Vagina (tissue), 2 donors: Measurements from ENCODE around the gene PFN4.
"Not testable (repeated sequence)": the region's sequence is repeated elsewhere in the genome, so short reads cannot be mapped to it uniquely, and the experiment has no call there.

ENCODE experiments used
- POLR2A ChIP-seq, 2 donors: fragments of 450-650 bp; IDR thresholded peaks; one replicate each; pipeline ENCODE4 v1.6.1; 2017; ENCODE audit warnings: antibody characterized with exemption in 2 of 2, mild to moderate bottlenecking in 2 of 2, moderate library complexity in 2 of 2
- POLR2AphosphoS5 ChIP-seq, 2 donors: sonication (generic); formaldehyde crosslinking; IDR thresholded peaks; one replicate each; pipeline ENCODE4 v1.9.0; 2017; ENCODE audit warnings: antibody characterized with exemption in 2 of 2, mild to moderate bottlenecking in 2 of 2, low read depth in 1 of 2; ENCODE audit not compliant: insufficient read depth in 1 of 2
- TF ChIP-seq, protein P1 (sequence below), 3 experiments: fragments of 450-650 bp in 2 of 3; fragments of 200-600 bp in 1 of 3; sonication (generic) in 1 of 3; IDR thresholded peaks; one replicate each; pipeline ENCODE4 v1.5.1; 2017 to 2019; ENCODE audit warnings: antibody characterized with exemption in 3 of 3, mild to moderate bottlenecking in 2 of 3, moderate library complexity in 2 of 3

- TF ChIP-seq, protein P1, sequence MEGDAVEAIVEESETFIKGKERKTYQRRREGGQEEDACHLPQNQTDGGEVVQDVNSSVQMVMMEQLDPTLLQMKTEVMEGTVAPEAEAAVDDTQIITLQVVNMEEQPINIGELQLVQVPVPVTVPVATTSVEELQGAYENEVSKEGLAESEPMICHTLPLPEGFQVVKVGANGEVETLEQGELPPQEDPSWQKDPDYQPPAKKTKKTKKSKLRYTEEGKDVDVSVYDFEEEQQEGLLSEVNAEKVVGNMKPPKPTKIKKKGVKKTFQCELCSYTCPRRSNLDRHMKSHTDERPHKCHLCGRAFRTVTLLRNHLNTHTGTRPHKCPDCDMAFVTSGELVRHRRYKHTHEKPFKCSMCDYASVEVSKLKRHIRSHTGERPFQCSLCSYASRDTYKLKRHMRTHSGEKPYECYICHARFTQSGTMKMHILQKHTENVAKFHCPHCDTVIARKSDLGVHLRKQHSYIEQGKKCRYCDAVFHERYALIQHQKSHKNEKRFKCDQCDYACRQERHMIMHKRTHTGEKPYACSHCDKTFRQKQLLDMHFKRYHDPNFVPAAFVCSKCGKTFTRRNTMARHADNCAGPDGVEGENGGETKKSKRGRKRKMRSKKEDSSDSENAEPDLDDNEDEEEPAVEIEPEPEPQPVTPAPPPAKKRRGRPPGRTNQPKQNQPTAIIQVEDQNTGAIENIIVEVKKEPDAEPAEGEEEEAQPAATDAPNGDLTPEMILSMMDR (IDR thresholded peaks at IDR 0.05), result not testable (repeated sequence)
- not testable (repeated sequence) for TF ChIP-seq POLR2AphosphoS5 (IDR thresholded peaks at IDR 0.05; ENCODE audit: insufficient read depth in 1 of 2, low read depth in 1 of 2); POLR2A (IDR thresholded peaks at IDR 0.05)
Measured at GRCh38 chr2:24140305-24140704, 17.2 kb upstream of the PFN4 start.
